Brain pericyte (primary cell): Measurements from ENCODE around the gene LBHD2.

ENCODE experiments used
- DNase-seq: peaks from one replicate; pipeline ENCODE4 v3.0.0-alpha.2; 2012; ENCODE audit warnings: low read depth, low spot score

Gene LBHD2

DNA sequence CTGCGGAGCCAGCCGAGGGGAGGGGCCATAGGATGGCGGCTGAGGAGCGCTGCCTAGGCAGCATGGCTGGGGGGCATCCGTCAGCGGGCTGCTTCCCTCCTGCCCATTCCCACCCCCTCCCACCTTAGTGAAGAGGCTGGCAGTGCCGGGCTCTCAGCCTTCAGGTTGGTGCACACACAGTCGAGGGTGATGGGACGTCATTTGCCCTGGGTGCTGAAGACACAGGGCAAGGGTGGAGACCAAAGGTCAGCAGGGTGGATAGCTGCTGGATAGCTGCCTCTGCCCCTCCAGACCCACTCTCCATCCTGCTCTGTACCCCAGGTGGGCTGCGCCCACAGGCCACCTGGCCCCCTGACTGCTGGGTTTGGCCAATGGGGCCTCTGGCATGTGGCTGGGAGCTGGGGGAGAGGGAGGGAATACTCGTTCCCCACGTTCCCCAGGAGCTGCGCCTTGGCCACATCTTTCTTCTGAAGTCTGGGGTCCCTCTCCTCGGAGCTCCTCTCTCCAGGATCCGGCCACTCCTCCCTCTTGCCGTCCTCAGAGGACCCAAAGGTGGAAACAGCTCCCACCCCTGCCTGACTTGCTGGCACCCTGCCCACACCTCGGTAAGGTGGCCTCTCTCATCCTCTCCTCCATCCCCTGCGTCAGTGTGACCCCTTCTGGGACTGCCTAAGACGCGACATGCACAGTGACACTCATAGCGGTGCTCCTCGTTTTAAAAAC is 15.5 kb upstream of the LBHD2 start:
- no peak for DNase-seq

DNA sequence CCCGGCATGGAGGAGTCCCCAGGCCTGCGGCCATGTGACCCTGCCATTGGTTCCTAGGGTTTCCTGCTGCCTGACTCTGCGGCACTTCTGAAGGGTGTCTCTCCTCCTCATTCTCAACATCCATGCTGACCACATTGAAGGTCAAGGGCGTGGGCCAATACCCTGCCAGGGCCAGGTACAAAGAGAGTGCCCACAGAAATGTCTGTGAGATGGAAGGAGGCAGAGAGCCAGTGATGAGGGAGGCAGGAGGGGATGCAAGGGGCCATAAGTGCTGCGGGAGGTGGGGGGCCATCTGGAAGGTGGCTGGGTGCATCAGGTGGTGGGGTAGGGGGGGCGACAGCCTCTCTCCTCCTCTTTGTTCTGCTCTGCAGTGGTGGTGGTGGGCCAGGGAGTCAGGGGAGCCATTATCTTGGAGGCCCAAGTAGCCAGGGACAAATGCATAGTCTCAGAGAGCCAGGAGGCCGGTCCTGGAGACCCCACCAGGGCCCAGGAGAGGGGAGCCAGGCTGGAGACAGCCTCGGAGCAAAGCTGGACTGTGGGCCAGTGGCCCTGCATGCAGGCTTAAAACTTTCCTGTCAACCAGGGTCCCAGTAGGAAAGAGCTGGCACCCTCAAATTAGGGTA is 13.6 kb upstream of the LBHD2 start:
- DNase-seq, result no peak

DNA sequence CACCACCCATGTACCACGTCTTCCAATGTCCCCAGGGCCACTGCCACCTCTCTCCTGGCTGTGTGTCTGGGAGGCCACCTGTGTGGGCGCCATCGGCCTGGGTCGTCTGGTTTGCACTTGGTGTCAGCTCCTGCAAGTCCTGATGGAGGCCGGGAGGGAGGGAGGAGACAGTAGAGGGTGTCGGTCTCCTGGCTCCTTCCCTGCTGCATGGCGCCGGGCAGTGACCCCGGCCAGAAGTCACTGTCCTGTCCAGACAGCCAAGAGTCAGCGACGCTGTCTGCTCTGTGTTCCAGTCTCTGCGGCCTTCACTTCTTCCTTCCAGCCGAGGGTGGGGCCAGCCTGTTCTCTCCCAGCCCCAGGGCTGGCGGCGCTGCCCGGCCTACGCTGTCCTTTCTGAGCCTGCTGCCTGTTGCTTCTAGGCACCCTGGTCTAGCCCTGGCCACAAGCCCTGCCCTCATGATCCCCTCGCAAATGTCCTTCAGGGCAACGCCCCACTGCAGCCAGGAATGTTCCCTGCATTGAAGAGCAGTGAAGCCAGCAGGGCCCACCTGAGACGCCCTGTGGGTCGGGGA is 13.0 kb upstream of the LBHD2 start:
- no peak for DNase-seq

DNA sequence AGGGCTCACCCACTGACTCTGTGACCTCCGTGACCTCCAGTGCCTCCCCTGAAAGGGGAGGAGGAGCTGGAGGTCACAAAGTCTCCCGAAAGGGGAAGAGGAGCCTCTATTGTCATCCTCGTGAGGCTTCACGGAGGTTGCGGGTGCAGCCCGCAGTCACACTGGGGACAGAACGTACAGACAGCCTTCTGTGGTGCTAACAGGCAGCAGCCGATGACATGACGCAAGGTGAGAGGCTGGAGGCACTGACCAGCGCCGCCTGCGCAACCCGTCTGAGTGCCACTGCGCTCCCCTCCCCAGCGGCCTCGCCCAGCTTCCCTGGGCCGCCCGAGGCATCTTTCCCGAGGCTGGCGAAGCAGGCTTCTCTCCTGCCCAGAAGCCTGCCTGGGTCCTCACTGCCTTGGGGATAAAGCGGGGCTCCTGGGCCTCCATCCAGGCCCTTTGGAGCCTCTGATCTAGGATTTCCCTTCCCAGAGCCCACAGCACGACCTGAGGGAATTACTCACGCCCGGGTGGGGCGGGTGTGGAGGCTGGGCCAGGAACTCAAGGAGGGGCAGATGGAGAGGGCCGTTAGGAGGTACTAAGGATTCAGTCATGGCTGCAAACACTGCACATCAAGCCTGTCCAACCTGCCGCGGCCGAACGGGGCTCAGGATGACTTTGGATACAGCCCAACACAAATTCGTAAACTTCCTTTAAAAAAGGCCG is 12.3 kb upstream of the LBHD2 start:
- DNase-seq, result no peak

DNA sequence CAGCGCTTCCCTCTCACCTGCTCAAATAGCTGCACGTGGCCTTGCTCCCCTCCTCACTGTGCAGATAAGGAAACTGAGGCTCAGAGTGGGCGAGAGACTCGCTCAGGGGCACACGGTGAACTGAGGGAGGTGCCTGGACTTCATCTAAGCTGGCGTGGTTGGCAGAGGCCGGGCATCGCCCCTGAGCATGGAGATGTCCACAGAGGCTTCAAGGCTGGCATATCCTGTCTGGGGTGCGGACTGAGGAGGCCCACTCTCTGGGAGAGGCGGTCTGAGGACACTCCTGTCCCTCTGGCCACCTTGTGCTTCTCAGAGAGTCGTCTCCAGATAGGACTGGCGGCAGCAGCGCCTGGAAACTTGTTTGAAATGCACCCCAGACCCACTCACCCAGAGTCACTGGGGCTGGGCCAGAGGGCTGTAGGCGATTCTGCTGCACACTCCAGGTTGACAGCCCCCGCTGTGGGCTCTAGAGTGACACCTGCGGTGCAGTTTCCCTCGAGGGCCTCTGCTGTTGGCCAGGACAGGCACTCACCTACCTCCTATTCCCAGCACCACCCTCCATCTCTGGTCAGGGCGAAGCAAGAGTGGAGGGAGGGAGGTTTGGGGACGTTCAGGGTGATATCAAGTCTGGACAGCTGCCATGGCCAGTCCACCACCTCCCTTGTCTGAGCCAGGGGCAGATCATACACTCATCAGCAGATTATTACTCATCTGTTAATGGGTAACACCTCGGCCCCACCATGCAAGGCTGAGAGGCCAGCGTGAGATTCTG is 11.2 kb upstream of the LBHD2 start:
- no peak for DNase-seq

DNA sequence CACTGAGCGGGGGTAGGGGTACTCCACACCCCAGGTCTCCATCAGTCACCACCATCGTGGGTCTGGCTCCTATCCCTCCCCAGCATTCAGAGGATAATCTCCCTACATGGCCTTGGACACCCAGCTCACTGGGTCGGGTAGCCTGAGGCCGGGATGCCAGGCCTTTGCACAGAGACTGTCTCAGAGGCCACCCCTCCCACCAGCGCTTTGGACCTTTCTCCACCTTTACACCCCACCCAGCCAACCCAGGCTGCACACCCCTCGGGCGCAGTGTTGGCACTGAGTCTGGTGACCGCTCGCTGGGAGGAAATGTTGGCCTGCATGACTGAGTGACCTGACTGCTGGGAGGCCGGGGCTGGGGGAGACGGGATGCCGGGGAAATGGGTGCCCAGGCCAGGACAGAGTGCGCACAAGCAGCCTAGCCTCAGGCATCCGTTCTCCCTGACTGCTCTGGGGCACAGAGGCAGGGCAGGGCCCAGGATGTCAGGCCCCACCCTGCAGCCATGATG is 10.6 kb upstream of the LBHD2 start:
- no peak for DNase-seq

DNA sequence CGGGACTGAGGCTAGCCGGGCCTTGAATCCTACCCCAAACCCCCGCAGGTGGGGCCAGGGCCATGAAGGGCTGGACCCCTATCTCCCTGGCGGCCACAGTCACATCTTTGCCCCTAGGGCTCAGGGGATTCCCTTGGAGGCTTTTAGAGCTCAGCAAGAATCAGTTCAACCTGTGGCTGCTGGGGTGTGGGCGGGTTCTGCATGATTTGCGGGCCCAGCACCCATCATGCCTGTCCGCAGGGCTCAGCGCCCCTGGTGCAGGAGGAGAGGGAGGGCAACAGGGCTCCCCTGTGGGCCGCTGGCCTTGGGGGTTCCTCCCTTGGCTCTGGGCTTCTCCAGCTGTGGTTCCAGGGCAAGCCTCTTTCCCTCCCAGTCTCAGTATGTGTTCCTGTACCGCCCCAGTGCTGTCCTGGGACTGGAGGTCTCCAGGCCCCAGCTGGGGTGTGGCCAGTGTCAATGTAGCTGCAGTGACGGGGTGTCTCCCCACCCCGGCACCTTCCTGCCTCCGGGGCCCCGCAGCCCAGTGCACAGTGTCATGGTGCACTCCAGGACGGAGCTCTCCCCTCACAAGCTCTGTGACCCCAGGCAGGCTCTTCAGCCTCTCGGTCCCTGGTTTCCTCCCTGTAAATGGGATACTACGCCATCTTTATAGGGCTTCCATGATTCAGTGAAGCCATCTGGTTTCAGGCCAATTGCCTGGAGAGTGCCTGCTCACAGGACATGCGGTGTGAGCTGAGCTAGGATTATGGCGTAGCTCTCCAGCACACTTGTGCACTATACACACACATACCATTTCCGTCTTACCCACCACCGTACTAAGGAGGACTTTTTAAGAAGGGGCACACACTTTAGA is 9.9 kb upstream of the LBHD2 start:
- no peak for DNase-seq

DNA sequence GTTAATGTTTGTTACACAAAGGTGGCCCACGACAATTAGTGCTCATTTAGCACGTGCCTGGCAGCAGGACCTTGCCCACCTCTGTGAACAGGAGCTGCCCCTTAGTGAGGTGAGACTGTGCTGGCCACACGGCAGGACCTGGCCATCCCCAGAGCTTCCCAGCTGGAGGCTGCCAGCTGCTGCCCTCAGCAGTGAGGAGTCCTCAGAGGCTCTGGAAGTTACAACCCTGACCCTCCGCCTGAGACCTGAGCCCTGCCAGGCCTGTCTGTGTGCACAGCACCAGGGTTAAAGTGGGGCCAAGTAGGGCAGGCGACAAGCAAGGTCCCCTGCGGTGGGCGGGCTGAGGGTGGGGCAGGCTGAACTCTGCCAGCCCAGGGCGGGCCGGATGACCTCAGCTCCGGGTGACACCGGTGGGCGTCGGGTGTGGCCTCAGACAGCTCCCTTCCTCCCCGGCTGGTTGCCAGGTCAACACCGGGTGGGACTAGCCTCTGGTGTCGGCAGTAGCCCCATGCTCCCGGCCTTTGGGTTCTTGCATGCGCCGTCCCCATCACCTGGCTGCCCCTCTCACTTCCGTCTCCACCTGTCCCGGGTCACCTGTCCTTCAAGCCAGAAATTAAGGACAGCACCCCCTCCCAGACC is 9.2 kb upstream of the LBHD2 start:
- DNase-seq, result no peak

DNA sequence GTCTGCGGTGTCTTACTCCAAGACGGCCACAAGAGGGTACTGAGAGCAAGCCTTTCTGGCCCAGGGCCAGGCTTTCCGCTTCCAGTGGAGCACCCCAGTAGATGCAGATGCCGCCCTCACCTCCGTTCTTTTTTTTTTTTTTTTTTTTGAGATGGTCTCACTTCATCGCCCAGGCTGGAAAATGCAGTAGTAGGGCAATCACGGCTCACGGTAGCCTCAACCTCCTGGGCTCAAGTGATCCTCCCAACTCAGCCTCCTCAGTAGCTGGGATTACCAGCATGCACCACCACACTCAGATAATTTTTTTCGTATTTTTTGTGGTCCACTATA is 5.6 kb upstream of the LBHD2 start:
- DNase-seq, result no peak

DNA sequence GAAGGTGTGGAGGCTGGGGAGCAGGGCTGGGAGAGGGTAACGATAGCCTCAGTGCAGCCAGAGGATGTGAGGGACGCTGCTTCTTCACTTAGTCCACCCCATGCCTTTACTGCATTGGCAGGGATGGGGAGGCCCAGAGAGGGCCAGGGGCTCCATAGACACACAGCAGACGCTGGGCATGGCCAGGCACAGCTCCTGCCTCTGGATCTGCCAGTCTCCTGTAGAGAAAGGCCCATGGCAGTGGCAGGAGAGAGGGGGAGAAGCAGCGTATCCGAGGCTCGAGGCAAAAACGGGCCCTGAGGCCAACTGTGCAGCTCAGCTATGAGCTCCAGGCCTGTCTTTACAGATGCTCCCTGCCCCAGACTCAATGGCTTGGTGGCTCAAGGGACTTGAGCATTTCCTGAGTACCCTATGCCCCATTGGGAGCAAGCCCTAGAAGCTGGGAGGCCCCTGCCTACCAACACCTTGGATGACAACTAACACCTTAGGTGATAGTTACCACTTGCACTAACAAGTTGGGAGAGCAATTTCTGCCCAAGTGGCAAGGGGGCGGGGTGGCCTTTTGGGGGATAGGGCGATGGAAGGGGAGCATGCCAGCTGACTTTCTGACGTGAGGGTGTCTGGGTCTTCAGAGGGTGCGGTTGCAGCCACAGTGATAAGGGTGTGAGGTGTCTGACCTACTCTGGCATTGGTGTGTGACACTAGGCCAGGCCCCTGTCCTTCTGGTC is 5.0 kb upstream of the LBHD2 start:
- DNase-seq, result no peak

DNA sequence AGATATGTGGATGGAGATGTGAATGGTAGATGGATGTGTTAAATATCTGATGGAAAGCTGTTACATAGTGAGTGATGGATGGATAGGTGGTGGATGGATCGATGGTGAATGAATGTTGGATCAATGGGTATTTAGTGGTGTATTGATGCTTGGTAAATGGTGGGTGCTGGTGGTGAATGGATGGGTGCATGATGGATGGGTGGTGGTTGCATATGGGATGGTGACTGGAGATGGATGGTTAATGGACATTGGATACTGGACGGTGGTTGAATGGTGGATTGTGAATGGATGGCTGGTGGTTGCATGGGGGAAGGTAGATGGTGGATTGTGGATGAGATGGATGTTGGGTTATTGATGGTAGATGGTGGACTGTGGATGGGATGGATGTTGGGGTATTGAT is 2.1 kb upstream of the LBHD2 start:
- no peak for DNase-seq

DNA sequence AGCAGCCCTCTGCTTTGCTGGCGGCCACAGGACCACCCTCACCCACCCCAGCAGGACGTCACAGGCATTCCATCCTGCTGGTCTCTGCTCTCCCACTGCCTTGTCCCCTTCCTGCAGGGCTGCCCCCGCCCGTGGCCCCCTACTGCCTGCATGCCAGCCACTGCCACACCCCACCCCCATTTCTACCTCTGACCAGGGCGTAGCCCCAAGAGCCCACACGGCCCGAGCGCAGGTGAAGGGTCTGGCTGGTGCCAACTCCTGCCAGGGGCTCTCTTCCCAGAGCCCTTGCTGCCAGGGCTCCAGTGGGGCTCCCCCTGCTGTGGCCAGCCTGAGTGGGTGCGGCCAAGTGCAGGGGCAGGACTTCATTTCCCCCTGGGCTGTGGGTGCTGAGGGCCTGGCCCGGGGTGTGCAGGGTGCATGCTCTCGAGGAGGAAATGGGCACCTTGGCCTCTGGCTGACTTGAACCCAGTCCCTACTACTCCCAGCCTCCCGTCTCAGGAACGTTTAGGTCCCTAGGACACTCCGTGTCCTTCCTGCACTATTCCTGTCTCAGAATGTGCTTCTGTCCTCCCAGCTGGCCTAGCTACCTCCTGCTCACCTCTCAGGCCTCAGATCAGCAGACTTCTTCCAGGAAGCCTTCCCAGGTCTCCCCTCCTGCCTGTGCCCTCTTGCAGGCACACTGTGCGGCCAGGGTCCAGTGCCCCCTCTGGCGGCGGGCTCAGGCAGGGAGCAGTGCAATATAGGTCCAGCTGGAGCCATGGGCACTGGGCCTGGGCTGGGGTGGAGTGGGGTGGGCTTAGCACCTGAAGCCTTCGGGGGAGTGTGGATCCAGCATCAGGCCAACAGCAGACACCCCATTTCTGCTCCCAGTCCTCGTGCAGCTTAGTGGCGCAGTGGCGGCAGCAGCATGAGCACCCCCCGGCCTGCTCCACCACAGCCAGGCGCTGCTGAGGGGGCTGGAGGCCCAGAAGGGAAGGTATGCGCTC is 1.4 kb downstream of the LBHD2 start:
- DNase-seq, result no peak

DNA sequence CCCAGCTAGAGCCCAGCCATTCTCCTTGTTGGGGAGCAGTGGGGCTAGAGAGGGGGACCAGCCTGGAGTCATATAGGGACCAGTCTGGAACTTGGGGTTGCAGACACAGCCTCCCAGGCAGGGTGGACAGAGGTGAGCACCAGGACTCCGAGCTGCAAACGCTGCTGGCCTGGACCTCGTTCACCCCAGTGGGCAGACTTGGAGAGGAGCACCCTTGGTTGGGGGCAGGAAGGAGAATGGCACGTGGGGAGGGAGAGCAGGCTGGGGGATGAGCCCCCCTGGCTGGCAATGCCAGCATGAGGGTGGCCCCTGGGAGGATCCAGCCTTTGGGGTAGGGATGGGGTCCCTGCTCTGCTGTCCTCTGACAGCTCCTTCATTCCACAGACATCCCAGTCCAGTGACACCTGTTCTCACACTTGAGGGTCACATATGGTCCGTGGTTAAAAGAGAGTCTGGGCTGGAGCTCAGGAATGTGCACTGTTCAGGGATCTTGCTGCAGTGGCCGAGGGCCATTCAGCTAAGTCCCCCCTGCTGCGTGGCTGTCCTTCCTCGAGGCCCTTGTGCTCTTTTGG is 2.8 kb downstream of the LBHD2 start:
- no peak for DNase-seq

DNA sequence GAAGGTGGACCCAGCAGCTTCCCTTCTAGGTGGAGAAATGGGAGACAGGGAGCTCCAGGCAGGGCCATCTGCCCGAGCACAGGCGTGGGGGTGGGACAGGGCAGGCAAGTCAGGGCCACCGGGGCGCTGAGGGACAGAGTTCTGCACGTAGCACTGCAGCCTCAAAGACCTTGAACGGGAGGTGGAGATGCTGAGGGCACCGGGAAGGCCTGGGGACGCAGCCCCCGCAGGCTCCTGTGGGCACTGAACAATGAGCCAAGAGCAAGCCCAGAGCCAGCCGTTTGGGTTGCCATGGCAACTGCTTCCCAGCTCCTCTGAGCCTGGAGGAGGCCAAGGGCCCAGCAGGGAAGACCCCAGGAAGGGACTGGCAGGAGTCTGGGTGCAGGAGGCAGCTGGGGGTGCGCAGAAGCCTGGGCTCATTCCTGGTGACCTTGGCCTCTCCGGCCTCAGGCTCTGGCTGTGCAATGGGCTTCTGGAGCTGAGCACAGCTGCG is 3.4 kb downstream of the LBHD2 start:
- DNase-seq, result no peak

DNA sequence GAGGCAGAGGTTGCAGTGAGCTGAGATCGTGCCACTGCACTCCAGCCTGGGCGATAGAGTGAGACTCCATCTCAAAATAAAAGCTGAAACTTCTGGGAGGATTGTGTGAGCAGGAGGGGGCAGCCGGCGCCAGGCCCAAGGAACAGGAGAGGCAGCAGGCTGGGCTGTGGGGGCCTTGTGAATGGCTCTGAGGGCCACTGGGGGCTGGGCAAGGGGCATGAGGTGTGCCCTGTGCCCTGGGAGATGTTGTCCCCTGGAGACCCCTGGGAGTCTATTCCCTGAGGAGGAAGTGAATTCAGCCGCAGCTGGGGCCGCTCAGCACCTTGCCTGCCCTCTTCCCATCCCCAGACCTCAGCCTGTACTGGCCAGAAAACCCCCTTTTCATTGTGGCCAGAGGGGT is 4.9 kb downstream of the LBHD2 start:
- no peak for DNase-seq

DNA sequence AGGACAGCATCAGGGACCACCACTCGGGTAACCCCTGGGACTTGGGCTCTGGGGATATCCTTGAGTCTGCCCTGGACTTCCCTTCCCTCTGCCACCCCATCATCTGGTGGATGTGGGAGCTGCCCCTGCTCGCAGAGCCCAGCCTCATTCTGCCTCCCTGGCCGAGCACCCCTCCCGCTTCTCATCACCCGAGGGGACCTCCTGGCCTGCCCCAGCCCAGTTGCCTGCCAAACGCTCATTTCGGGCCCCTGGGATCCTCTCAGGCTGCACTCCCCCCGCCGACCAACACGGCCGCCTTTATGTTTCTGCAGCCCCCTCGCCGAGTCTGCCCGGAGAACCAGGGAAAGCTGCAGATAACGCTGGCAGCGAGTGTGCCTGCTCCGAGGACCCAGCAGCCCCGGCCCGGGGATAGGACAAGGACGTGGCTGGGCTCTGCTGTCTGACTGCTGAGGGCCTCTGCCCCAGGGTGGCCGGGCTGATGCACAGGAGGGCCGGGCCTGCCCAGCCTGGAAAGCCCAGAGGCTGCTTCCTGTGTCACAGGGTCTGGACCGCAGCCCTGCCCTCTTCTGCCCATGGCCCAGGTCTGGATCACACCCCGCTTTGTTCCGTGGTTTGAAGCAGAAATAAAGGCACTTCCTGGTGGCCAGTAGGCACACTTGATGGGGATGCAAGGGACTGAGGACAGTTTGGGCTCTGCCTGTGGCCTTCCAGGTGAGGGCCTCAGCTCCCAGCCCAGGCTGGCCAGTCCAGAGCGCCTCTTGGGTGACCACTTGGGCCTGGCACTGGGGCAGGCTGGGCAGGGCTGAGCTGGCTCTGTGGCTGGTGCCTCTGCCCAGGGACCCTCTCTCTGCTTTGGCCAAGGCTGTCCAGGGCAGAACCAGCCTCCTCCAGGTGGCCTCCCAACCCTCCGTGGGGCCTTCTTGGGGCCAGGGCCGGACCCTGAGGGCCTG is 5.7 kb downstream of the LBHD2 start:
- no peak for DNase-seq

DNA sequence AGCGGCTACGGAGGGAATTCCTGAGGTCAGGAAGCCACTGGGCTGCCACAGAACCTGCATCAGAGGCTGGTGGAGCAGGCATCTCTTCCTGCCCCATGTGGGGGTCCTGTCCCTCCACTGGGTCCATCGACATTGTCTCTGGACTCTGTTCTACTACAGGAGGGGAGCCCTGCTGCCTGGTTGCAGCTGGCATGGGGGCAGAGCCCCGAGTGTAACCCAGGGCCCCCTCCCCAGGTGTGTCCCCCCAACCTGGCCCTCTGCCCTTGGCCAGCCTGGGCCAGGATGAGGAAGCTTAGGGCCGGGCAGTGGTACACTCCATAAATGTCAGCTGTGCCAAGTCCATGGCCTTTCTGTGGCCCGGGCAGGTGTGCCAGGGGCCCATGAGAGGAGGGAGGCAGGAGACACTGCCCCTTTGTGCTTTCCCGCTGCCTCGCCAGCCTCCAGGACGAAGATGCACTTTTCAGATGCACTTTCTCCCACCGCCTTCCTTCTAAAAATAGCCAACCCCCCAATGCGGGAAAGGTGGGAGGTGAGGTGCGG is 6.5 kb downstream of the LBHD2 start:
- DNase-seq, result no peak
